ENCODE results near the gene FHAD1.

DNA sequence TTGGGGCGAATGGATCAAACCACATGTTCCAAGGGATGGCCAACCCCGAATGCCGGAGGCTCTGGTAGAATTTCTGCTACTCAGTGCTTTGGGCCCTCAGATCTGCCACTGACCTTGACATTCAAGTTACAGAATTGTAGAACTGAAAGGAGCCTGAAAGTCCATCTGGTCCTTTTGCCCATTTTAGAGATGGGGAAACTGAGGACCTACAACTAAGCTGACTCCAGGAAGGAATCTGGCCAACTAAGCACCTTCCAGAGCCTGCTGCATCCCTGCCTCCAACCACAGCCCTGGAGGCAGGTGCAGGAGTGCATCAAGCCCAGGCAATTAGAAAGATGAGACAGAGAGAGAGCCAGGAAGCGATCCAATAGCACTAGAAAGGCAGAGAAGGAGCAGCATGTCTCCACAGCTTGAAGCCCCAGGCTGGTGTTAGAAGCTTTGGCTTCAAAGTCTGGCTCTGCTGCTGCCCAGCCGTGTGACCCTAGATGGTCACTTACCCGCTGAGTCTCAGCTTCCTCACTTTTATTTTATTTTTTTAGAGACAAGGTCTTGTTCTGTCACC, 189.9 kb downstream of the FHAD1 start:
- TF ChIP-seq CEBPB (IDR thresholded peaks at IDR 0.05; ENCODE audit: low read depth), result no peak
- no peak for TF ChIP-seq FOSL1 (IDR thresholded peaks at IDR 0.05; ENCODE audit: low read depth)
- TF ChIP-seq, protein P1, sequence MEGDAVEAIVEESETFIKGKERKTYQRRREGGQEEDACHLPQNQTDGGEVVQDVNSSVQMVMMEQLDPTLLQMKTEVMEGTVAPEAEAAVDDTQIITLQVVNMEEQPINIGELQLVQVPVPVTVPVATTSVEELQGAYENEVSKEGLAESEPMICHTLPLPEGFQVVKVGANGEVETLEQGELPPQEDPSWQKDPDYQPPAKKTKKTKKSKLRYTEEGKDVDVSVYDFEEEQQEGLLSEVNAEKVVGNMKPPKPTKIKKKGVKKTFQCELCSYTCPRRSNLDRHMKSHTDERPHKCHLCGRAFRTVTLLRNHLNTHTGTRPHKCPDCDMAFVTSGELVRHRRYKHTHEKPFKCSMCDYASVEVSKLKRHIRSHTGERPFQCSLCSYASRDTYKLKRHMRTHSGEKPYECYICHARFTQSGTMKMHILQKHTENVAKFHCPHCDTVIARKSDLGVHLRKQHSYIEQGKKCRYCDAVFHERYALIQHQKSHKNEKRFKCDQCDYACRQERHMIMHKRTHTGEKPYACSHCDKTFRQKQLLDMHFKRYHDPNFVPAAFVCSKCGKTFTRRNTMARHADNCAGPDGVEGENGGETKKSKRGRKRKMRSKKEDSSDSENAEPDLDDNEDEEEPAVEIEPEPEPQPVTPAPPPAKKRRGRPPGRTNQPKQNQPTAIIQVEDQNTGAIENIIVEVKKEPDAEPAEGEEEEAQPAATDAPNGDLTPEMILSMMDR (IDR thresholded peaks at IDR 0.05 in 2 of 3, conservative IDR thresholded peaks at IDR 0.05 in 1 of 3; ENCODE audit: borderline replicate concordance in 1 of 3, insufficient read depth in 1 of 3, low read depth in 2 of 3, low read length in 2 of 3), result no peak
- TF ChIP-seq RAD21 (IDR thresholded peaks at IDR 0.05; ENCODE audit: low read depth), result no peak
- no peak for TF ChIP-seq POLR2A (IDR thresholded peaks at IDR 0.05; ENCODE audit: borderline replicate concordance, extremely low read depth, insufficient read depth, insufficient read length)
- TF ChIP-seq POLR2AphosphoS5 (IDR thresholded peaks at IDR 0.05; ENCODE audit: low read depth, low read length), result no peak
- TF ChIP-seq JUND (IDR thresholded peaks at IDR 0.05), result no peak
- no peak for TF ChIP-seq EZH2 (IDR thresholded peaks at IDR 0.05)
- TF ChIP-seq EGR1 (IDR thresholded peaks at IDR 0.05; ENCODE audit: low read depth), result no peak
- TF ChIP-seq, protein P2, sequence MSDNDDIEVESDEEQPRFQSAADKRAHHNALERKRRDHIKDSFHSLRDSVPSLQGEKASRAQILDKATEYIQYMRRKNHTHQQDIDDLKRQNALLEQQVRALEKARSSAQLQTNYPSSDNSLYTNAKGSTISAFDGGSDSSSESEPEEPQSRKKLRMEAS (IDR thresholded peaks at IDR 0.05), result no peak
- TF ChIP-seq CBX3 (IDR thresholded peaks at IDR 0.05; ENCODE audit: low read depth), result no peak
- TF ChIP-seq ZNF274 (IDR thresholded peaks at IDR 0.05; ENCODE audit: low read depth, low read length), result no peak
- TF ChIP-seq EZH2phosphoT487 (IDR thresholded peaks at IDR 0.05; ENCODE audit: borderline replicate concordance), result no peak

Data from HCT116 (cell line).